GM12874 (cell line): ENCODE data around the gene GRID1.

ENCODE experiments used
- TF ChIP-seq, protein P1 (sequence below): IDR thresholded peaks from 2 replicates; pipeline ENCODE4 v1.5.1; 2011; ENCODE audit warnings: low read depth, mild to moderate bottlenecking, control low read depth, low read length, moderate library complexity; ENCODE audit not compliant: insufficient read depth

Gene GRID1

DNA sequence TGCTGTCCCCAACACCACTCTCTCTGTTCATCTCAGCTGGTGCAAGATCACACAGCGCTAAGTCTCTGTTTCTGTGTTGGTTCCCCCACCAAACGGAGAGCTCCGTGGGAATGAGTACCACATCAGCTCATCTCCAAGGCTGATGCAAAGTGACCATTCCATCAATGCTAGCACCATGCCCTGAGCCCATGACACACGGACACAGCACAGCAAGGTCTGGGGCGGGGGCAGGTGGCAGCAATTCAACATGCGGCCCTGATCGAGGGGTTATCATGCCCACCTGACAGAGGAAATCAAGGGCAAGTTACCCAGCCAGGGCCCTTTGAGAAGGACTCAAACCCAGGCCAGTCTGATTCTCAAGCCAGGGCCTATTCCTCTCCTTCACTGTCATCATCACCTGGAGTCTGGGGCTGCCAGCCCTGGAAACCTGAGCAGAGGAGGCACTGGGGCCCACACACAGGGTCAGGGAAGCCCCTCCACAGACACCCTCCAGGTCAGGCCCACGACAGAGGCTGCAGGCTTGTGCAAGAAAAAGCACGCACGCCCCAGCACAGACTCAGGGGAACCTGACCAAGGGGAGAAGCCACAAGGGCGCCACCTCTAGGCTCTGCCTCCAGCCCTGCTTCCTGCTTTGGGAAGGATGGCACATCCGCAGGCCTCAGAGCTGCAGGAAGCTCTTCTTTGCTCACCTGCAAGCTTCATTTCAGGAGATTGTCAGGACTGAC is 74.8 kb downstream of the GRID1 start:
- TF ChIP-seq, protein P1, sequence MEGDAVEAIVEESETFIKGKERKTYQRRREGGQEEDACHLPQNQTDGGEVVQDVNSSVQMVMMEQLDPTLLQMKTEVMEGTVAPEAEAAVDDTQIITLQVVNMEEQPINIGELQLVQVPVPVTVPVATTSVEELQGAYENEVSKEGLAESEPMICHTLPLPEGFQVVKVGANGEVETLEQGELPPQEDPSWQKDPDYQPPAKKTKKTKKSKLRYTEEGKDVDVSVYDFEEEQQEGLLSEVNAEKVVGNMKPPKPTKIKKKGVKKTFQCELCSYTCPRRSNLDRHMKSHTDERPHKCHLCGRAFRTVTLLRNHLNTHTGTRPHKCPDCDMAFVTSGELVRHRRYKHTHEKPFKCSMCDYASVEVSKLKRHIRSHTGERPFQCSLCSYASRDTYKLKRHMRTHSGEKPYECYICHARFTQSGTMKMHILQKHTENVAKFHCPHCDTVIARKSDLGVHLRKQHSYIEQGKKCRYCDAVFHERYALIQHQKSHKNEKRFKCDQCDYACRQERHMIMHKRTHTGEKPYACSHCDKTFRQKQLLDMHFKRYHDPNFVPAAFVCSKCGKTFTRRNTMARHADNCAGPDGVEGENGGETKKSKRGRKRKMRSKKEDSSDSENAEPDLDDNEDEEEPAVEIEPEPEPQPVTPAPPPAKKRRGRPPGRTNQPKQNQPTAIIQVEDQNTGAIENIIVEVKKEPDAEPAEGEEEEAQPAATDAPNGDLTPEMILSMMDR: no peak

DNA sequence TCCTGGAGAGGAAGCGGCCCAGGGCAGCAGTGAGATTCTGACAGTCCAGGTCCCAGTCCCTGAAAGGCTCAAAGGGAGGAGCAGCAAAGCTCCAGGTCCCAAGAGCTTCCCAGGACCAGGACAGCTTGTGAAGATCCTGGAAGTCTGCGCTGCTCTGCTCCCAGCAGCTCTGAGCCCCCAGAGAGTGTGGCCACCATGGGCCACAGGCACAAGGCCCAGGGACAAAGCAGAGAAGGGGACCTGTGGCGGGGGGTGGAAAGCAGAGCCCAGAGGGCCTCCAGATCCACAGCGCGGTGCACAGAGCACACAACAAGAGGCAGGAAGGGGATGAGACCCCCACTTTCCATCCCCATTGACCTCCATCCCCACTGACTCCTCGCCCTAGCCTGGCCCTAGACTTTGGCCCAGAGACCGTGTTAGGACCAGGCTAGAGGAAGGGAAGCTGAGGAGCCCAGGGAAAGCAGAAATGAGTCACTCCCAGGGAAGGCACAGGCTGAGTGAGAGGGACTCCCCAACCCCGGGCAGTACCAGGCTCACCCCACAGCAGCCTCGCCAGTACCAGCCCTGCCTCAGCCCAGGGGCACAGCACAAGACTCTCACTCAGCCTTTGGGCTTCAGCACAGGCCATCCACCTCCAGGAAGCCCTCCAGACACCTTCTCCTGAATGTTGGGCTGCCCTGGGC is 75.5 kb downstream of the GRID1 start:
- TF ChIP-seq, protein P1: no peak

DNA sequence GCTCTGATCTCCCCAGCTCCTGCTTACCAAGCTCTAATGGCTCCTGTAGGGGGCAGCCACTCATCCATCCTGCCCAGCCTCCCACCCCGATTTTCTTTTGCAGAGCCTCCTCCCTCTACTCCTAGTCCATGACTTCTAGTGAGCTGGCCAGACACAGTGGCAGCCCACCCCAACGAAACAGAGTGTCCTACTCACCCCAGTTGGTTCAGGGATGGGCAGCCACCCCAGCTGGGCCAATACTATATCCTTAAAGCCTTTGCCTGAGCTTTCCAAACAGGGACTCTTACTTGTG is 77.1 kb downstream of the GRID1 start:
- TF ChIP-seq, protein P1: no peak

DNA sequence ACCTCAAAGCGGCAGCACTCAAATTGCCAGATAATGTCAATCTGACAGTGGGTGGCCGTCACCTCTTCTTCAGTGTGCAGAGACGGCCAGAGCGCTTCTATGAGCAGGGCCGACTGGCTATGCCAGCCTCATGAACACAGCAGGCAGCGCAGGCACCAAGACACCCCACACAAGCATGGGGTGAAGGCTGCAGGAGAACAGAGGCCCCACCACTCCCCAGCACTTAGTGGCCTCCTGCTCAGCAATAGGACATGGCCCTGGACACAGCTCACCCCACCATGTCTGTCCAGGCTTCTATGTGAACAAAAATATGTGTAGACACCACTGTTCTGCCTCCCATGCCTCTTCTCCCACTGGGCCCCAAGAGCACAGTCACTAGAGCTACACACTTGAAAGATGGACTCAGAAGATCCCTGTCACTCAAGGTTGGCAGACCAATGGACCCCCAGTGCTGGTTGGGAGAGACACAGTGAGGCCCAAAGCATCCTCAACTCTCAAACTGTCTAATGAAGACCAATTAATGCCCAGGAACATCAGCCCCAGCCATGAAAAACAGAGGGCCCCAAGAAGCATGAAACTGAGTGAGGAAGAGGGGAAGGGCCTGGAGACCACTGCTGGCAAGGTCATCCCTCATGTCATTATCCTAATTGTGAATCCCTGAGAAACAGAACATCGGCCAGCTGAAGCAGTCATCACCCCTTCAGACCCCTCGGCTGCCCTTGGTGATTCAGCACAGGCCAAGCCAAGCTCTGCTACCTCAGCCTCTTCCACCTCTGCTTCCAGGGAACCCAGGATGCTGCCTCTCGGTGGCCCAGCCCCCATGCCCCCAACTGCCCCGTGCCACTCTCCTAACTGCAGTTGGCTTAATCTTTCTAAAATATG is 77.7 kb downstream of the GRID1 start:
- TF ChIP-seq, protein P1: no peak

DNA sequence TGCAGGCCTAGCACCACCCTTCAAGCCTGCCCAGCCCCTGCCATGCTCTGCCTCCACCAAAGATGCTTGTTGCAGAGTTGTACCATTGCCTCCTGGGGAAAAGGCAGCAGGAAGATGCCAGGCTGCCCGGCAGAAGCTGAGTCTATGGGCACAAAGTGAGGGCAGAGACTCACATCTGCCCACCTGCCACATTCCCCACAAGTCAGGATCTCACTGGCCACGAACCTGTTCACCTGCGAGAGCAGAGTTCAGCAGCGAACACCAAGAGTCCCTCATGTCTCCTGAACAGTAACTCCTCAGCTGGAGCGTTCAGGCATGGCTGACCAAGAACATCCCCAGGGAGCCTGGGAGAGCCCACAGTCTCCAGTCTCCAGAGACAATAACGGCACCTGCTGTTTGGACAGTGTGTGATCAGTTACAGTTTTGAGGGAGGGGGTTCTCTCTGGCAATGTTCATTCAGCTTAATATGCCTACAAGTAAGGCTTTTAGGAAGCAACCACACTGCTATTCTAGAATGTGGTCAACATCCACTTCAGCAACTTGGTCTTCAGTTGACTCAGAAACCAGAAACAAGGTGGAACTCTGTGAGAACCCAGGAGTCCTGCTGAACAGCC is 78.5 kb downstream of the GRID1 start:
- TF ChIP-seq, protein P1: no peak

DNA sequence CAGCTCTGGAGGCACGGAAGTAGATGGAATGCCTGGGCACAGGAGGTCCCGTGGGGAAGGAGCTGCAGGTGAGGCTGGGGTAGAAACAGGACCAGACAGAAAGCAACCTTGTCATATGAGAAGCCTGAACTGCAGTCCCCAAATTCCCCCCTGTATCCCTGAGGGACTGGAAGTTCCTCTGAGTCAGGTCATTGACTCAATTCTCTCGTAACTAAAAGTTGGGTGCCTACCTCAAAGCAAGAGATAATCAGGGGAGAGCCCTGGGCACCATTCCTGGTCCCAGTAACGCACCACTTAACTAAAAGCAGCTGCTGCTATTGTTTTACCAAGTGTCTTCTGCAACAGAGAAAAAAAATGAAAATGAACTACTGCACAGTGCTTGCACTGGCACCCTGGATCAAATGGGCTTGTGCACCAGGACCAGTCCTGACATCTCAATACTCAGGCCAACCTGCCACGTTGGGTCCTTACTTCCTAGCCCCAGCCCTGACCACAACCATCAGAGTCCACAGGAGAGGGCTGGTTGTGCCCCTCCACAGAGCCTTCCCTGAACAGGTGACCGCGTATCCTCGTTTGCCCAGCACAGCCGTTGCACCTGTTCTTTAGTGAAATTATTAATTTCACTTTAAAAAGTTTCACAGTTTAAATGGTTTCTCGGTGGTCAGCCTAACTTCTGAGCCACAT is 79.3 kb downstream of the GRID1 start:
- TF ChIP-seq, protein P1: no peak
